H54 (cell line): ENCODE results near the gene PDE6G.
A peak's percentile ranks its signal among the peaks of the same experiment; 100 is the strongest.
"Not testable (repeated sequence)": the region's sequence is repeated elsewhere in the genome, so short reads cannot be mapped to it uniquely, and the experiment has no call there.

Experiments used
- DNase-seq: peaks from one replicate; pipeline ENCODE4 v3.0.0; 2011; ENCODE audit warnings: low spot score, mixed read lengths; ENCODE audit not compliant: insufficient read length
- FAIRE-seq: peaks from 3 replicates; lab custom pipeline; 2011; peaks lifted over from hg19 to GRCh38; lab: Jason Lieb, UNC
- POLR2A ChIP-seq: IDR thresholded peaks from 2 replicates; pipeline ENCODE4 v1.6.1; 2011; ENCODE audit warnings: low read depth, mild to moderate bottlenecking, low read length

The PDE6G gene

DNA sequence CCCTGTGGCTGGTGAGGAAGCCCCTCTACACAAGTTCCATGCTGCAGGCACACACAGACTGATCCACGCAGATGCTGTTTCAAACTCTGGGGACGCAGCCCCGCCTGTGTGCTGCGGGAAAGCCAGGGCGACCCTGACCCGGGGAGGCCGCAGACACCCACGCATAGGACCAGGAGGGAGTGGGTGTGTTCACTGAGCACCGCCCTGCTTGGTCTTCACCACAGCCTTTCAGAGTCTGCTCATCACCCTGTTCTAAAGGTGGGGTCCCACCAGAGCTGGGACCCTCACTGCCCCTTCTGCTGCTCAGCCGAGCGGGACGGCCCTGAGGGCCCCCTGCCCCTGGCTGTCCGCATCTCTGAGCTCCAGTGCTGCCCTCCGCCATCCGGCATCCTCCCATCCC lies 11.8 kb downstream of the PDE6G start:
- no peak for TF ChIP-seq POLR2A
- DNase-seq, result no peak
- no peak for FAIRE-seq

DNA sequence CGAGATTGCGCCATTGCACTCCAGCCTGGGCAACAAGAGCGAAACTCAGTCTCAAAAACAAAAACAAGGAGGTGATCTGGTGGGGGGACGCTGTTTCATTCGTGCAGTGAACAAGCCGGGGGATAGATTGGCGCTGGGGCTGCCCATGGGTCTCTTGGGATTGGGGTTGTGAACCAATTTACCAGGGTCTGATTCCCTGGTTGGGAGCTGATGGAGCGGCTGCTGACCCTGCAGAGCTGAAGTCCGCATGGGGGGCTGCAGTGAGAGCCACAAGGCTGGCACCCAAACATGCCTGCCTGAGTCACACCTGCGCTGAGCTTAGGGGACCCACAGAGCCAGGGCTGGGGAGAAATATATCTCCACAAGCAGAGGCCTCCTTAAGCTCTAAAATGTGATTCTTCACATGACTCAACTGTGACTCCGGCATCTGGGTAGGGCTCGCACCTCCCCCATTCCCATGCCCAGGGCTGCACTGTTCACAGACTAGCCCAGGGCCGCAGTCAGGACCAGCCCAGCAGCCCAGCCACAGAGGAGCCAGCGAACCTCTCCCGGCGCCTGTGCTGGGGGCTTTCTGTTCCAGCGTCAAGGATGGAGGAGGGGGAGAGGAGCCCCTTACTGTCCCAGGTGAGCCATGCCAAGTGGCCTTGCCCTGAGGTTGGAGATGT lies 14.4 kb downstream of the PDE6G start:
- DNase-seq, result peak; percentile 99
- TF ChIP-seq POLR2A, result 0 out of 2 replicates have a peak, but pooled peaks have one; percentile 19
- no peak for FAIRE-seq

DNA sequence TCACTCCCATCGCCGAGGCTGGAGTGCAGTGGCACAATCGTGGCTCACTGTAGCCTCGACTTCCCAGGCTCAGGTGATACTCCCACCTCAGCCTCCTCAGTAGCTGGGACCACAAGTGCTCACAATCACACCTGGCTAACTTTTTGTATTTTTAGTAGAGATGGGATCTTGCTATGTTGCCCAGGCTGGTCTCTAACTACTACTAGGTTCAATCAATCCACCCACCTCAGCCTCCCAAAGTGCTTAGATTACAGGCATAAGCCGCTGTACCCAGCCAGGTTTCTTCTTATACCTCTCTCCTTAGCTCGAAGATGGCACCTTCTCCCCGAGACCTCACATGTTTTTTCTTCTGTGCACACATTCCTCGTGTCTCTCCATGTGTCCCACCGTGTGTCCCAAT lies 16.3 kb downstream of the PDE6G start:
- DNase-seq, result no peak
- FAIRE-seq, result no peak
- no peak for TF ChIP-seq POLR2A

- no peak for TF ChIP-seq POLR2A
Measured at GRCh38 chr17:81638683-81639082, 17.7 kb downstream of the PDE6G start.

GRCh38 chr17:81636505-81637288 lies 19.6 kb downstream of the PDE6G start, which contains the start of the genes NPLOC4 and TSPAN10:
NPLOC4 (minus strand) TSS chr17:81637112; CDS start chr17:81636930, 182 bp downstream.
TSPAN10 (plus strand) TSS chr17:81637196; CDS start chr17:81642413, 5,217 bp downstream.
- DNase-seq (peak; percentile 90), FAIRE-seq (no peak)
- TF ChIP-seq POLR2A, result peak; percentile 86

More at GRCh38 chr17:81638683-81639082, 17.7 kb downstream of the PDE6G start:
- DNase-seq, result no peak
- FAIRE-seq, result no peak

DNA sequence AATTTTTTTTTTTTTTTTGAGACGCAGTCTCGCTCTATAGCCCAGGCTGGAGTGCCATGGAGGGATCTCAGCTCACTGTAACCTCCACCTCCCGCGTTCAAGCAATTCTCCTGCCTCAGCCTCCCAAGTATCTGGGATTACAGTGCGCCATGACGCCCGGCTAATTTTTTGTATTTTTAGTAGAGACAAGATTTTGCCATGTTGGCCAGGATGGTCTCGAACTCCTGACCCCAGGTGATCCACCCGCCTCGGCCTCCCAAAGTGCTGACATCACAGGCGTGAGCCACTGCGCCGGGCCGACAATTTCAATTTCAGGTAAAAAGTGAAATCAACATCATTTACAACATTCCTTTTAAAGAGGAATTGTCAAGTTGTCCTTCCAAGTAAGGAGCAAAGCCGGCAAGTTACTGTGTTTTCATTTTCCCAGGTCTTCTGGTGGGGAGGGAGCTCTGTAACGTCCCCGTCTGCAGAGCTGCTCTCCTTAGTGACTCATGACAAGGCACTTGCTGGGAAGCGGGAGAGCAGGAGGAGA lies 20.3 kb downstream of the PDE6G start:
- peak; percentile 80 for DNase-seq
- TF ChIP-seq POLR2A, result no peak
- no peak for FAIRE-seq

GRCh38 chr17:81635431-81635830 lies 20.9 kb downstream of the PDE6G start:
- FAIRE-seq (no peak), DNase-seq (no peak)
- no peak for TF ChIP-seq POLR2A

DNA sequence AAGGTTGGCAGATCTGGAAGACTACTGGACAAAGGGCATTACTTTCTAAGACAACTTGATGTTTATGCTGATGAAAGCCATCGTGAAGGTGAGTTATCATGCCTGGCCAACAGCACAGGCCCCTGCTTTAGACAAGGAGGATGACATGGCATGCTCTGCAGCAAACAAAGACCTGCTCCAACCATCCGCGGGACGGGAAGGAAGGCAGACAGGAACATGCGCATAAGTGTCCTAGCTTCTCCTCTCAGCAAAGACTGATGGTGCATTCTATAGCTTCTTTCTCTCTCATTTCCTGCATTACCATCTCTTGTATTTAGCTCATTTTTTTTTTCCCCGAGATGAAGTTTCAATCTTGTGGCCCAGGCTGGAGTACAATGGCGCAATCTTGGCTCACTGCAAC lies 24.9 kb downstream of the PDE6G start:
- FAIRE-seq (no peak), DNase-seq (no peak)
- no peak for TF ChIP-seq POLR2A

- FAIRE-seq (no peak), DNase-seq (no peak)
- TF ChIP-seq POLR2A, result no peak
Measured at GRCh38 chr17:81630274-81630673, 26.1 kb downstream of the PDE6G start.

DNA sequence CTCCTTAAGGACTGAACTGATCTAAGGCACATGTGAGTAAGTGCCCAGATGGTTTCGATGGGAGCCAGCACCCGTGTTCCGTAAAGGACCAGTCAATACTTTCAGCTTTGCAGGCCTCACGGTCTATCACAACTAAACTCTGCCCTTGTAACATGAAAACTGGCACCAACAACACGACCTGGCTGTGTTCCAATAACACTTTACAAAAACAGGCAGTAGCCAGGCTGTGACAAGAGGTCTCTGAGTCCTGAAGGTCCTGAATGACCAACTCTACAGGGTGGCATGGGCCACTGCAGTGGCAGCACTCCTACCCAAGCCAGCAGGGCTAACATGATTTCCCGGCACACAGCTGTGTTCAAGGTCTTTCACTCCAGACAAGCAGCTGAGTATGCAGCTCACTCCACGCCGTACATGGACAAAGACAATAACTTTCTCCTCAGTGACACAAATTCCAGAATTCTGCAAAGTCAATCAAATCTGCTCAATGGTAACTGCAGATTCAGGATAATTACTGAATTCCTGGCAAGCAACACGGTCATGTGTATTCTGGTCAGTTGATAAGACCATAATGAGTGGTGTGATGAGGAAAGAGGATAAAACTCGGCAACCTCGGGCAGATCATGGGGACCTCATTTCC lies 34.7 kb downstream of the PDE6G start:
- TF ChIP-seq POLR2A, result no peak
- DNase-seq (no peak), FAIRE-seq (no peak)

DNA sequence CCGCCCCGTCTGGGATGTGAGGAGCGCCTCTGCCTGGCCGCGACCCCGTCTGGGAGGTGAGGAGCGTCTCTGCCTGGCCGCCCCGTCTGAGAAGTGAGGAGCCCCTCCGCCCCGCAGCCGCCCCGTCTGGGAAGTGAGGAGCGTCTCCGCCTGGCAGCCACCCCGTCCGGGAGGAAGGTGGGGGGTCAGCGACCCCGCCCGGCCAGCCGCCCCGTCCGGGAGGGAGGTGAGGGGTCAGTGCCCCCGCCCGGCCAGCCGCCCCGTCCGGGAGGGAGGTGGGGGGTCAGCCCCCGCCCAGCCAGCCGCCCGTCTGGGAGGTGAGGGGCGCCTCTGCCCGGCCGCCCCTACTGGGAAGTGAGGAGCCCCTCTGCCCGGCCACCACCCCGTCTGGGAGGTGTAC lies 38.0 kb downstream of the PDE6G start:
- not testable (repeated sequence) for FAIRE-seq, DNase-seq

- TF ChIP-seq POLR2A, result no peak
- DNase-seq, result no peak
- no peak for FAIRE-seq
Measured at GRCh38 chr17:81616877-81617276, 39.5 kb downstream of the PDE6G start.

GRCh38 chr17:81615401-81615930 lies 40.9 kb downstream of the PDE6G start:
- FAIRE-seq, result no peak
- no peak for TF ChIP-seq POLR2A
- no peak for DNase-seq

GRCh38 chr17:81612172-81612970 lies 44.0 kb downstream of the PDE6G start:
- TF ChIP-seq POLR2A, result no peak
- DNase-seq, result no peak
- no peak for FAIRE-seq
